Measurements from ENCODE around the gene SIGLEC1. TPM values are rescaled to one million over a fixed set of nuclear protein-coding genes. Genes with fewer than 3 reads are reported as not detected.
A peak's percentile ranks its signal among the peaks of the same experiment; 100 is the strongest.

Gene SIGLEC1
- total RNA-seq, 1 experiment from 2014 or later = 0.17 TPM

DNA sequence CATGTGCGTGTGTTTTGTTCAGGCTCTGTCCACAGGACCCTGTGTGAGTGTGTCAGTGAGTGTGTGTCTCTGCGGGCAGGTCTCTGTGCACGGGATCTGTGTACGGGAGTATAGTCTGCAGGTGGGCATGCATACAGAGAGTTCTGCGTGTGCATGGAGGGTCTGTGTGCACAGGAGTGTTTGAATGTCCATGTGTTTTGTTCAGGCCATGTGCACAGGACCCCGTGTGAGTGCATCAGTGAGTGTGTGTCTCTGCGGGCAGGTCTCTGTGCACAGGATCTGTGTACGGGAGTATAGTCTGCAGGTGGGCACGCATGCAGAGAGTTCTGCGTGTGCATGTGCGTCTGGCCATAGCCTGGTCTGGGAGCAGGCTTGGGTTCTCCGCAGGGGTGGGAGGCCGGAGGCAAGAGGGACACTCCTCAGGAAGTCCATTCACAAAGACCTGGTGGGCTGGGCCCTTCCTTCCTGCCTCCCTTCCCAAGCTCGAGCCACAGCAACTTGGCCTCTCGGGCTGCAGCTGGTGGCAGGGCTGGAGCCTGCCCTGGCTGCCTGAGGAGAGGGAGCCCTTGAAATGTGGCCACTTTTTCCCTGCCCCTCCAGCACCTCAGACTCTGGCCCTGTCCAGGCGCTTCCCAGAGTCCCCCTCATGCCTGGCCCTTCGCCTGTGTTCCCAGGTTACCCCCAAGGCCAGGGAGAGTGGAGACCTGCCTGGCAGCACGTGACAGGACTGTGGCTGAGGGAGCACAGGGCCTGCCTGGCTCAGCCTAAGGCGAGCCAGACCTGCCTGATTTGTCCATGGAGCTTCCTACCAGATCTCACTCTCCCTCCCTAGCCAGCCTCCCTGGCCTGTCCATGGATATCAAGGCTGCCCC, 26.9 kb upstream of the SIGLEC1 start:
- Histone ChIP-seq H3K4me1 (ENCODE audit: control insufficient read depth in 1 of 2, insufficient read depth in 2 of 2, low read length in 2 of 2) (peaks cover 2 to 7% of the 10 kb centered on the region in 2 experiments), H3K27ac (ENCODE audit: low read depth, low read length) (no peak overlapping the region), H3K36me3 (ENCODE audit: control insufficient read depth in 1 of 2, insufficient read depth in 2 of 2, low read length in 2 of 2) (no peaks in the 10 kb centered on the region), H3K4me3 (replicated peaks in 1 of 2; ENCODE audit: low read depth in 1 of 2, low read length in 2 of 2) (no peak overlapping the region), H3K27me3 (ENCODE audit: insufficient read depth, low read length) (no peaks in the 10 kb centered on the region), H3K9me2 (ENCODE audit: insufficient read depth) (no peaks in the 10 kb centered on the region), H3K9ac (ENCODE audit: low read length) (no peak overlapping the region), H3K9me3 (ENCODE audit: control insufficient read depth in 1 of 2, insufficient read depth in 1 of 2, low read depth in 1 of 2, low read length in 2 of 2) (no peaks in the 10 kb centered on the region), H2AFZ (ENCODE audit: low read depth, low read length, poor library complexity, severe bottlenecking) (no peak overlapping the region), H3K79me2 (ENCODE audit: insufficient read depth, low read length) (no peaks in the 10 kb centered on the region), H3K4me2 (ENCODE audit: low read length) (no peak overlapping the region), H4K20me1 (ENCODE audit: insufficient read depth) (no peaks in the 10 kb centered on the region)
- ChIA-PET POLR2A (no interaction called here), RAD21 (ENCODE audit: low non-redundant PET in 1 of 2, low total read pairs in 2 of 2, uncharacterized antibody in 2 of 2, unreplicated experiment in 2 of 2) (no interaction called here), CTCF (no interaction called here)
- DNase-seq (ENCODE audit: low read depth, low spot score) (no peak), ATAC-seq (0 out of 2 replicates have a peak, but pooled peaks have one; percentile 20)
- no TSS peak for BruUV-seq (replicated peaks)
- intact Hi-C loops (cut with micrococcal nuclease) = no loop called here
- TF ChIP-seq, protein P1, sequence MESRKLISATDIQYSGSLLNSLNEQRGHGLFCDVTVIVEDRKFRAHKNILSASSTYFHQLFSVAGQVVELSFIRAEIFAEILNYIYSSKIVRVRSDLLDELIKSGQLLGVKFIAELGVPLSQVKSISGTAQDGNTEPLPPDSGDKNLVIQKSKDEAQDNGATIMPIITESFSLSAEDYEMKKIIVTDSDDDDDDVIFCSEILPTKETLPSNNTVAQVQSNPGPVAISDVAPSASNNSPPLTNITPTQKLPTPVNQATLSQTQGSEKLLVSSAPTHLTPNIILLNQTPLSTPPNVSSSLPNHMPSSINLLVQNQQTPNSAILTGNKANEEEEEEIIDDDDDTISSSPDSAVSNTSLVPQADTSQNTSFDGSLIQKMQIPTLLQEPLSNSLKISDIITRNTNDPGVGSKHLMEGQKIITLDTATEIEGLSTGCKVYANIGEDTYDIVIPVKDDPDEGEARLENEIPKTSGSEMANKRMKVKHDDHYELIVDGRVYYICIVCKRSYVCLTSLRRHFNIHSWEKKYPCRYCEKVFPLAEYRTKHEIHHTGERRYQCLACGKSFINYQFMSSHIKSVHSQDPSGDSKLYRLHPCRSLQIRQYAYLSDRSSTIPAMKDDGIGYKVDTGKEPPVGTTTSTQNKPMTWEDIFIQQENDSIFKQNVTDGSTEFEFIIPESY (IDR thresholded peaks at IDR 0.05; ENCODE audit: extremely low read depth, insufficient replicate concordance, low read length) = no peak
- TF ChIP-seq ELF1 (IDR thresholded peaks at IDR 0.05; ENCODE audit: borderline replicate concordance, low read depth) = no peak
- no peak for TF ChIP-seq EZH2 (IDR thresholded peaks at IDR 0.05)
- no peak for TF ChIP-seq ZNF274 (IDR thresholded peaks at IDR 0.05; ENCODE audit: low read depth, low read length)
- TF ChIP-seq TCF7L2 (IDR thresholded peaks at IDR 0.05; ENCODE audit: borderline replicate concordance, extremely low read depth, insufficient read depth, insufficient read length) = no peak
- TF ChIP-seq CEBPB (IDR thresholded peaks at IDR 0.05; ENCODE audit: low read depth) = no peak
- TF ChIP-seq, protein P2, sequence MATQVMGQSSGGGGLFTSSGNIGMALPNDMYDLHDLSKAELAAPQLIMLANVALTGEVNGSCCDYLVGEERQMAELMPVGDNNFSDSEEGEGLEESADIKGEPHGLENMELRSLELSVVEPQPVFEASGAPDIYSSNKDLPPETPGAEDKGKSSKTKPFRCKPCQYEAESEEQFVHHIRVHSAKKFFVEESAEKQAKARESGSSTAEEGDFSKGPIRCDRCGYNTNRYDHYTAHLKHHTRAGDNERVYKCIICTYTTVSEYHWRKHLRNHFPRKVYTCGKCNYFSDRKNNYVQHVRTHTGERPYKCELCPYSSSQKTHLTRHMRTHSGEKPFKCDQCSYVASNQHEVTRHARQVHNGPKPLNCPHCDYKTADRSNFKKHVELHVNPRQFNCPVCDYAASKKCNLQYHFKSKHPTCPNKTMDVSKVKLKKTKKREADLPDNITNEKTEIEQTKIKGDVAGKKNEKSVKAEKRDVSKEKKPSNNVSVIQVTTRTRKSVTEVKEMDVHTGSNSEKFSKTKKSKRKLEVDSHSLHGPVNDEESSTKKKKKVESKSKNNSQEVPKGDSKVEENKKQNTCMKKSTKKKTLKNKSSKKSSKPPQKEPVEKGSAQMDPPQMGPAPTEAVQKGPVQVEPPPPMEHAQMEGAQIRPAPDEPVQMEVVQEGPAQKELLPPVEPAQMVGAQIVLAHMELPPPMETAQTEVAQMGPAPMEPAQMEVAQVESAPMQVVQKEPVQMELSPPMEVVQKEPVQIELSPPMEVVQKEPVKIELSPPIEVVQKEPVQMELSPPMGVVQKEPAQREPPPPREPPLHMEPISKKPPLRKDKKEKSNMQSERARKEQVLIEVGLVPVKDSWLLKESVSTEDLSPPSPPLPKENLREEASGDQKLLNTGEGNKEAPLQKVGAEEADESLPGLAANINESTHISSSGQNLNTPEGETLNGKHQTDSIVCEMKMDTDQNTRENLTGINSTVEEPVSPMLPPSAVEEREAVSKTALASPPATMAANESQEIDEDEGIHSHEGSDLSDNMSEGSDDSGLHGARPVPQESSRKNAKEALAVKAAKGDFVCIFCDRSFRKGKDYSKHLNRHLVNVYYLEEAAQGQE (IDR thresholded peaks at IDR 0.05; ENCODE audit: low read depth) = no peak
- no peak for TF ChIP-seq SP1 (IDR thresholded peaks at IDR 0.05; ENCODE audit: low read depth)
- no peak for TF ChIP-seq POLR2AphosphoS5 (IDR thresholded peaks at IDR 0.05; ENCODE audit: low read depth, low read length)
- no peak for TF ChIP-seq POLR2A (IDR thresholded peaks at IDR 0.05; ENCODE audit: borderline replicate concordance, extremely low read depth, insufficient read depth, insufficient read length)
- no peak for TF ChIP-seq JUND (IDR thresholded peaks at IDR 0.05)
- TF ChIP-seq, protein P3, sequence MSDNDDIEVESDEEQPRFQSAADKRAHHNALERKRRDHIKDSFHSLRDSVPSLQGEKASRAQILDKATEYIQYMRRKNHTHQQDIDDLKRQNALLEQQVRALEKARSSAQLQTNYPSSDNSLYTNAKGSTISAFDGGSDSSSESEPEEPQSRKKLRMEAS (IDR thresholded peaks at IDR 0.05) = no peak
